SK-N-SH (cell line): Measurements from ENCODE around the gene TM9SF3.

Experiments used
- CHD2 ChIP-seq: fragments of 150-350 bp; IDR thresholded peaks from 2 replicates; pipeline ENCODE4 v1.6.1; 2018; ENCODE audit warnings: low read length; ENCODE audit not compliant: partially characterized antibody
- EZH2phosphoT487 ChIP-seq: fragments of 200-600 bp; sonication (generic); IDR thresholded peaks from 2 replicates; pipeline ENCODE4 v1.6.1; 2017; ENCODE audit warnings: low read depth, mixed run types, mild to moderate bottlenecking, antibody characterized with exemption, moderate library complexity, borderline replicate concordance
- FOSL2 ChIP-seq: IDR thresholded peaks from 2 replicates; pipeline ENCODE4 v1.4.0; 2012; ENCODE audit warnings: low read depth, mild to moderate bottlenecking, moderate library complexity, borderline replicate concordance
- FOXM1 ChIP-seq: IDR thresholded peaks from 2 replicates; pipeline ENCODE4 v1.4.0; 2012; ENCODE audit warnings: low read depth, mild to moderate bottlenecking
- GATA2 ChIP-seq: sonication (generic); formaldehyde crosslinking; IDR thresholded peaks from 2 replicates; pipeline ENCODE4 v1.5.0; 2020; ENCODE audit warnings: mild to moderate bottlenecking, missing genetic modification reagents
- POLR2AphosphoS5 ChIP-seq: IDR thresholded peaks from 2 replicates; pipeline ENCODE4 v1.6.1; 2012; ENCODE audit warnings: low read depth, low read length
- RAD21 ChIP-seq: IDR thresholded peaks from 2 replicates; pipeline ENCODE4 v1.6.1; 2012; ENCODE audit warnings: mild to moderate bottlenecking, low read length
- SMC3 ChIP-seq: IDR thresholded peaks from 2 replicates; pipeline ENCODE4 v1.6.1; 2012; ENCODE audit warnings: low read depth, low read length, improper control_type of control experiment
- TAF1 ChIP-seq: IDR thresholded peaks from 2 replicates; pipeline ENCODE4 v1.6.1; 2012; ENCODE audit warnings: low read depth, mild to moderate bottlenecking, low read length, moderate library complexity, borderline replicate concordance
- TEAD4 ChIP-seq: IDR thresholded peaks from 2 replicates; pipeline ENCODE4 v1.4.0; 2012; ENCODE audit warnings: mild to moderate bottlenecking, borderline replicate concordance; ENCODE audit not compliant: insufficient read depth
- TF ChIP-seq, protein P1 (sequence below): IDR thresholded peaks from 2 replicates; pipeline ENCODE4 v1.4.0; 2012; ENCODE audit warnings: low read depth, borderline replicate concordance
- TF ChIP-seq, protein P2 (sequence below): fragments of 200-600 bp; sonication (generic); IDR thresholded peaks from 2 replicates; pipeline ENCODE4 v1.6.1; 2017; ENCODE audit warnings: antibody characterized with exemption, mild to moderate bottlenecking, moderate library complexity
- TF ChIP-seq, protein P3 (sequence below): IDR thresholded peaks from 2 replicates; pipeline ENCODE4 v1.6.1; 2012; ENCODE audit warnings: mild to moderate bottlenecking, low read depth, low read length, moderate library complexity

DNA sequence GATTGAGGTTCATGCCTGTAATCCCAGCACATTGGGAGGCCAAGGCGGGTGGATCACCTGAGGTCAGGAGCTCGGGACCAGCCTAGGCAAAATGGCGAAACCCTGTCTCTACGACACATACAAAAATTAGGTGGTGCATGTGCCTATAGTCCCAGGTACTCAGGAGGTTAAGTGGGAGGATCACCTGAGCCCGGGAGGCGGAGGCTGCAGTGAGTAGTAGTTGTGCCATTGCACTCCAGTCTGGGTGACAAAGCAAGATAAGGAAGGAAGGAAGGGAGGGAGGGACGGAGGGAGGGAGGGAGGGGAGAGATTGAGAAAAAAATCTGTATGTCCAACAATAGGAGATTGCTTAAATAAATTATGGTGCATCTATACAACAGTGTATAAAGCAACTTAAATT is 86.3 kb downstream of the TM9SF3 start:
- TF ChIP-seq EZH2phosphoT487 (no peak), RAD21 (no peak), POLR2AphosphoS5 (no peak), SMC3 (no peak), FOXM1 (no peak), FOSL2 (no peak), TAF1 (no peak), GATA2 (CRISPR knock-in tag) (no peak), CHD2 (no peak), TEAD4 (no peak)
- TF ChIP-seq, protein P1, sequence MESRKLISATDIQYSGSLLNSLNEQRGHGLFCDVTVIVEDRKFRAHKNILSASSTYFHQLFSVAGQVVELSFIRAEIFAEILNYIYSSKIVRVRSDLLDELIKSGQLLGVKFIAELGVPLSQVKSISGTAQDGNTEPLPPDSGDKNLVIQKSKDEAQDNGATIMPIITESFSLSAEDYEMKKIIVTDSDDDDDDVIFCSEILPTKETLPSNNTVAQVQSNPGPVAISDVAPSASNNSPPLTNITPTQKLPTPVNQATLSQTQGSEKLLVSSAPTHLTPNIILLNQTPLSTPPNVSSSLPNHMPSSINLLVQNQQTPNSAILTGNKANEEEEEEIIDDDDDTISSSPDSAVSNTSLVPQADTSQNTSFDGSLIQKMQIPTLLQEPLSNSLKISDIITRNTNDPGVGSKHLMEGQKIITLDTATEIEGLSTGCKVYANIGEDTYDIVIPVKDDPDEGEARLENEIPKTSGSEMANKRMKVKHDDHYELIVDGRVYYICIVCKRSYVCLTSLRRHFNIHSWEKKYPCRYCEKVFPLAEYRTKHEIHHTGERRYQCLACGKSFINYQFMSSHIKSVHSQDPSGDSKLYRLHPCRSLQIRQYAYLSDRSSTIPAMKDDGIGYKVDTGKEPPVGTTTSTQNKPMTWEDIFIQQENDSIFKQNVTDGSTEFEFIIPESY: no peak
- TF ChIP-seq, protein P2, sequence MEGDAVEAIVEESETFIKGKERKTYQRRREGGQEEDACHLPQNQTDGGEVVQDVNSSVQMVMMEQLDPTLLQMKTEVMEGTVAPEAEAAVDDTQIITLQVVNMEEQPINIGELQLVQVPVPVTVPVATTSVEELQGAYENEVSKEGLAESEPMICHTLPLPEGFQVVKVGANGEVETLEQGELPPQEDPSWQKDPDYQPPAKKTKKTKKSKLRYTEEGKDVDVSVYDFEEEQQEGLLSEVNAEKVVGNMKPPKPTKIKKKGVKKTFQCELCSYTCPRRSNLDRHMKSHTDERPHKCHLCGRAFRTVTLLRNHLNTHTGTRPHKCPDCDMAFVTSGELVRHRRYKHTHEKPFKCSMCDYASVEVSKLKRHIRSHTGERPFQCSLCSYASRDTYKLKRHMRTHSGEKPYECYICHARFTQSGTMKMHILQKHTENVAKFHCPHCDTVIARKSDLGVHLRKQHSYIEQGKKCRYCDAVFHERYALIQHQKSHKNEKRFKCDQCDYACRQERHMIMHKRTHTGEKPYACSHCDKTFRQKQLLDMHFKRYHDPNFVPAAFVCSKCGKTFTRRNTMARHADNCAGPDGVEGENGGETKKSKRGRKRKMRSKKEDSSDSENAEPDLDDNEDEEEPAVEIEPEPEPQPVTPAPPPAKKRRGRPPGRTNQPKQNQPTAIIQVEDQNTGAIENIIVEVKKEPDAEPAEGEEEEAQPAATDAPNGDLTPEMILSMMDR: no peak
- TF ChIP-seq, protein P3, sequence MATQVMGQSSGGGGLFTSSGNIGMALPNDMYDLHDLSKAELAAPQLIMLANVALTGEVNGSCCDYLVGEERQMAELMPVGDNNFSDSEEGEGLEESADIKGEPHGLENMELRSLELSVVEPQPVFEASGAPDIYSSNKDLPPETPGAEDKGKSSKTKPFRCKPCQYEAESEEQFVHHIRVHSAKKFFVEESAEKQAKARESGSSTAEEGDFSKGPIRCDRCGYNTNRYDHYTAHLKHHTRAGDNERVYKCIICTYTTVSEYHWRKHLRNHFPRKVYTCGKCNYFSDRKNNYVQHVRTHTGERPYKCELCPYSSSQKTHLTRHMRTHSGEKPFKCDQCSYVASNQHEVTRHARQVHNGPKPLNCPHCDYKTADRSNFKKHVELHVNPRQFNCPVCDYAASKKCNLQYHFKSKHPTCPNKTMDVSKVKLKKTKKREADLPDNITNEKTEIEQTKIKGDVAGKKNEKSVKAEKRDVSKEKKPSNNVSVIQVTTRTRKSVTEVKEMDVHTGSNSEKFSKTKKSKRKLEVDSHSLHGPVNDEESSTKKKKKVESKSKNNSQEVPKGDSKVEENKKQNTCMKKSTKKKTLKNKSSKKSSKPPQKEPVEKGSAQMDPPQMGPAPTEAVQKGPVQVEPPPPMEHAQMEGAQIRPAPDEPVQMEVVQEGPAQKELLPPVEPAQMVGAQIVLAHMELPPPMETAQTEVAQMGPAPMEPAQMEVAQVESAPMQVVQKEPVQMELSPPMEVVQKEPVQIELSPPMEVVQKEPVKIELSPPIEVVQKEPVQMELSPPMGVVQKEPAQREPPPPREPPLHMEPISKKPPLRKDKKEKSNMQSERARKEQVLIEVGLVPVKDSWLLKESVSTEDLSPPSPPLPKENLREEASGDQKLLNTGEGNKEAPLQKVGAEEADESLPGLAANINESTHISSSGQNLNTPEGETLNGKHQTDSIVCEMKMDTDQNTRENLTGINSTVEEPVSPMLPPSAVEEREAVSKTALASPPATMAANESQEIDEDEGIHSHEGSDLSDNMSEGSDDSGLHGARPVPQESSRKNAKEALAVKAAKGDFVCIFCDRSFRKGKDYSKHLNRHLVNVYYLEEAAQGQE: no peak
